Stimulated activated CD4-positive, alpha-beta T cell treated with anti-CD3 and anti-CD28 coated beads, Interleukin-1b, Interleukin-23, amount 100 ng/mL, for 4 hours (primary cell): ENCODE results near the gene KRTAP10-12.
"Not testable (repeated sequence)": the region's sequence is repeated elsewhere in the genome, so short reads cannot be mapped to it uniquely, and the experiment has no call there.

Experiments used
- DNase-seq, 2 donors: peaks; one replicate each; pipeline ENCODE4 v3.0.0-alpha.2; 2020; ENCODE audit warnings: low read depth in 2 of 2

KRTAP10-12 gene

GRCh38 chr21:44697172-44697810, at the start of gene KRTAP10-12:
Gene KRTAP10-12 (plus strand): TSS chr21:44697172. CDS start chr21:44697202, 30 bp downstream.
- not testable (repeated sequence) for DNase-seq

GRCh38 chr21:44647222-44647552, 49.8 kb upstream of the KRTAP10-12 start:
- no peak for DNase-seq

- no peak for DNase-seq
Measured at GRCh38 chr21:44648557-44649311, 48.2 kb upstream of the KRTAP10-12 start.

GRCh38 chr21:44649521-44650100, 47.4 kb upstream of the KRTAP10-12 start:
- no peak for DNase-seq

GRCh38 chr21:44650265-44650972, 46.6 kb upstream of the KRTAP10-12 start:
- DNase-seq, result no peak

GRCh38 chr21:44650973-44651675, 45.8 kb upstream of the KRTAP10-12 start:
- DNase-seq, result no peak

- DNase-seq, result no peak
Measured at GRCh38 chr21:44653123-44653522, 43.8 kb upstream of the KRTAP10-12 start.

DNA sequence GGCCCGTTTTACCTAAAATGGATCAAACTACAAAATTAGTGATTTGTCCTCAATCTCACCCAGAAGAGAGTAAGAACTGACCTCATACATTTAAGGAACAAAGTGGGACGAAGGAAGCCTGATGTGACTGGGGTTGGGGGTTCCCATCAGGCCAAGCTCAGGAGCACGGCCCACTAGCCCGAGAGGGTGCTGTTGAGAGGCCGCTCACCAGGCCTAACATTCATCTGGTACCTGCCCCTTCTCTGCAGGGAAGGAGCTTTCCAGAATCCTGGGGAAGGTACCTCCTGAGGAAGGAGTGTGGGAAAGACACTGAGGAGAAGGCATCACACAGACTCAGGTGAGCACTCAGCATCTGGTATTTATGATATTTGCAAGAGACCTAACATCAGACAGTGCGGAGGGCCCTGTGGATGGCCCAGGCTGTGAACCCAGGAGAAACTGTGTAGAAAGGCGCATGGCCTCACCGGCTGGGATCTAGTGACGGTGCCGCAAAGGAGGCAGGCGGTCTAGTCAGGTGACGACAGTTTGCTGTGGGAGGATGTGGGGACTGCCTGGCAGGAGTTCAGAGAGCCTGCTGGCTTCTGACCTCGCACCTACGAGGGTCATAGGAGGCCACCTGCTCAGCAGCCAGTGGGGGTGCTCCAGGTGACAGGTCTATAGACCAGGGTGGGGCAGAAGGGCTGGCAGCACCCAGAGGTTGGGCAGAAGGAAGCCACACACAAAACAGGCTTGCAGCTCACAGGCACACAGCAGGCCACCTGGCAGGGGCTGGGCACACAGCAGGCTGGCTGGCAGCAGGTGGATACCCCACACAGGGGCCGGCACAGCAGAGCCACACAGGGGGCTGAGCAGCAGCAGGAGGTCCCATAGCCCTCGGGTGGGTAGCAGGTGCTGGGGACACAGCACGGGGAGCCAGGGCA, 43.1 kb upstream of the KRTAP10-12 start:
- DNase-seq, result no peak

DNA sequence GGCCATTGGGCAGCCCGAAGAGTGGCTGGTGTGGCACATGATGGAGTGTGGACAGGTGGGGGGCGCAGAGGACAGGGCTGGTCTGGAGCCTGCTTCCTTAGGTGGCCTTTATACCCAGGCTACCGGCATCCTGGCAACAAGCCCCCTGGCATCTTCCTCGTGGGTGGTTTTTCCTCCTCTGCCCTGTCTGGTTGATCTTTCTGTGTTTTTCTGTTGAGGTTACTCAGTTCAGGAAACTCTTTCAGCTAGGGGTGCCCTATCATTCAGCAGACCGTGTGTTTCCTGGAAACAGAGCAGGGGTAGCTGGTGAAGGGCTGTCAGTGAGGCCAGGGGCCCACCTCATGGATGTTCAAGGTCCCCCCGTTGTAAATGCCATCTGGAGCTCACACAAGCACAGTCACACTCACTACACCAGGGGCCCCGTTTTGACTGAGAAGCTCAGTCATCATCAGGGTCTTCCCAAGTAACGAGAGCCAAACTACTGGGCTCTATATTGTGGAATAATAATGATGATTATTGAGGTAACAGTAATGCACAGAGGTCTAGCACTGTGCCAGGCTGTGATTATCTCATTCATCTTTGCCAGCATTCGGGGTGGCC, 42.3 kb upstream of the KRTAP10-12 start, which contains the start of gene KRTAP12-4:
TSS of gene KRTAP12-4 (minus strand) at position 84 of the 600 bp plus-strand sequence. CDS start at position 39, 45 bp downstream.
- DNase-seq, result no peak

DNA sequence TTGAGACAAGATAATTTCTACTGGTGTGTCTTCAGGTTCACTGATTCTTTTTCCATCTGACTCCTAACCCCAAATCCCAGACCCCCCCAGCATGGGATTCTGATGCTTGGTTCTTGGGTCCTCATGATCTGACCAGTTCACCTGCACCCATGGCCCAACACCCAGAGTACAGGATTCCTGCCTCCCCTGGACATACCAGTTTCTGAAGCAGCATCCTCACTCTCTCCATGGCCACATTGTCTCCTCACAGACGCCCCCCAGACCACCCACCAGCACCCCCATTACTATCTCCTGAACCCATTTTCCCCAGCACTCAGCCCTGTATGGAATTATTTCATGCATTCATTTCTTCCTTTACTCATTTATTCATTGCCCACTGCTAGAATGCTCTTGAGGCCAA, 40.1 kb upstream of the KRTAP10-12 start:
- DNase-seq, result no peak

DNA sequence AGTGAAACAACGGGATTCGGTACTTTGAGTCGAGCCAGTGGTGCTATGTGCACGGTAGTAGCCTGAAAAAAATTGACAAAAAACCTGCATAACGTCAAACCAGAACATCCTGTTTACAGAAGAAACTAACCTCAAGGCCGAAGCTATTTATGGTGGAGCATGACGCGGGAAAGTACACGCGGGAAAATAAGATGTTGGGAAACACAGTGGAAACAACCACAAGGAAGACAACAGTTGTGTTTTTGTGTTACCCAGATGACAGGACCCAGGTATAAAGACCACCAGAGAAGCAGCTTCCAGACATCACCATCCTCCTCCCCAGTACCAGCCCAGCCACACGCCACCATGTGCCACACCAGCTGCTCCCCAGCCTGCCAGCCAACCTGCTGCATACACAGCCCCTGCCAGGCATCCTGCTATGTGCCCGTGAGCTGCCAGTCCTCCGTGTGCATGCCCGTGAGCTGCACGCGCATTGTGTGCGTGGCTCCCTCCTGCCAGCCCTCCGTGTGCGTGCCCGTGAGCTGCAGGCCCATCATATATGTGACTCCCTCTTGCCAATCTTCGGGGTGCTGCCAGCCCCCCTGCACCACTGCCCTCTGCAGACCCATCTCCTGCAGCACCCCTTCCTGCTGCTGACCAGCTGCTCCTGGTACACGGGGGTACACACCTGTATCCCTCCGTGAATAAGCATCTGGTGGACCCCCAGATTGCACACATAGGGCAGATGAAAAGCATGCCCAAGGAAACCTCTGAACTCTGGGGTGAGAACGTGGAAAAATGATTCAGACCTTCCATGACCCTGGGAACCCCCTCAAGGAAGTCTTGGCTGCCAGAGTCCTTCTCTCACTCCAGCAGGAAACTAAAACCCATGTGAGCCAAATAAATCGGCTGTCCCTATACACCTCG, 39.1 kb upstream of the KRTAP10-12 start, which contains the start of gene KRTAP12-3:
TSS of gene KRTAP12-3 (plus strand) at position 298 of the 906 bp plus-strand sequence. CDS start at position 346, 48 bp downstream.
- DNase-seq, result no peak

- DNase-seq, result no peak
Measured at GRCh38 chr21:44658541-44658910, 38.4 kb upstream of the KRTAP10-12 start.

DNA sequence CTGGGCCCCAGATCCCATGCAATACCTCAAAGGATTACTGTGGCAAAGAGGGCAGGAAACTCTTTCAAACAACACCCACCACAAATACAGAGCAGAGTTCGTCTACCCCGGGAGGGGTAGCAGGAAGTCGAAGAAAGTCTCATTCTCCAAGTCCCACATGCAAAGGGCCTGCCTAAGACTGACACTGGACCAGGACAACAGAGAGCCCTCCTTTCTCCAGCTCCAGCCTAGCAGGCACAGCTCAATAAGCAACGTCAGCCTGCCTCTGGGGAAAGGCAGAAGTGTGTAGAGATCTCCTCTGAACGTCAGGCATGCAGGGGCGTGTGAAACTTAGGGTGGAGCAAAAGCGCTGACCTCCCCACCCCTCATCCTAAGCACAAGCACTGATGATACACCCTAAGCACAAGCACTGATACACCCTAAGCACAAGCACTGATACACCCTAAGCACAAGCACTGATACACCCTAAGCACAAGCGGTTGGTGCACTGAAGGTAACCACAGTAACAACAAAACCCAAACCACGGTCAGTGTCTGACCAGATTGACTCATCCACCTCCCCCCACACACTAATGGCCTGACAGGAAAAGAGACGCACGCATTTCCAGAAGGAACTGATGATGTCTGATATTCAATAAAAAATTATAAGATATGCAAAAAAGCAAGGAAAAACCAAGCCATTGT, 37.9 kb upstream of the KRTAP10-12 start:
- no peak for DNase-seq

DNA sequence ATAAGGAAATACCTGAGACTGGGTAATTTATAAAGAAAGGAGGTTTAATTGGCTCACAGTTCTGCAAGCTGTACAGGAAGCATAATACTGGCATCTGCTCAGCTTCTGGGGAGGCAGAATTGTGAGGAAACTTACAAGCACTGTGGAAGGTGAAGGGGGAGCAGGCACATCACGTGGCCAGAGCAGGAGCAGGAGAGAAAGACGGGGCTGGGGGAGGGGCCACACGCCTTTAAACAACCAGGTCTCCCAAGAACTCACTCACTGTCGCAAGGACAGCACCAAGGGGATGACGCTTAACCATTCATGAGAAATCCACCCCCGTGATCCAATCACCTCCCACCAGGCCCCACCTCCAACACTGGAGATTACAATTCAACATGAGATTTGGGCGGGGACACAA, 35.4 kb upstream of the KRTAP10-12 start:
- not testable (repeated sequence) for DNase-seq

GRCh38 chr21:44664691-44665090, 32.3 kb upstream of the KRTAP10-12 start:
- no peak for DNase-seq

GRCh38 chr21:44666401-44667320, 30.3 kb upstream of the KRTAP10-12 start, which contains the start of gene KRTAP12-2:
Gene KRTAP12-2 (minus strand): TSS chr21:44666927. CDS start chr21:44666886, 41 bp downstream.
- no peak for DNase-seq

GRCh38 chr21:44667612-44668011, 29.4 kb upstream of the KRTAP10-12 start:
- DNase-seq, result no peak
